ENCODE measurements around the gene TMEM88. TPM values are rescaled to one million over a fixed set of nuclear protein-coding genes. Genes with fewer than 3 reads are reported as not detected.

TMEM88 gene
- total and polyA plus RNA-seq, 2 of the 8 experiments (the other 6 are each of a cell fraction or from before 2014, with no cell fraction given), result 0.69 to 8.8 TPM

GRCh38 chr17:7848131-7848579, 6.7 kb upstream of the TMEM88 start (continued):
- TF ChIP-seq, protein P1, sequence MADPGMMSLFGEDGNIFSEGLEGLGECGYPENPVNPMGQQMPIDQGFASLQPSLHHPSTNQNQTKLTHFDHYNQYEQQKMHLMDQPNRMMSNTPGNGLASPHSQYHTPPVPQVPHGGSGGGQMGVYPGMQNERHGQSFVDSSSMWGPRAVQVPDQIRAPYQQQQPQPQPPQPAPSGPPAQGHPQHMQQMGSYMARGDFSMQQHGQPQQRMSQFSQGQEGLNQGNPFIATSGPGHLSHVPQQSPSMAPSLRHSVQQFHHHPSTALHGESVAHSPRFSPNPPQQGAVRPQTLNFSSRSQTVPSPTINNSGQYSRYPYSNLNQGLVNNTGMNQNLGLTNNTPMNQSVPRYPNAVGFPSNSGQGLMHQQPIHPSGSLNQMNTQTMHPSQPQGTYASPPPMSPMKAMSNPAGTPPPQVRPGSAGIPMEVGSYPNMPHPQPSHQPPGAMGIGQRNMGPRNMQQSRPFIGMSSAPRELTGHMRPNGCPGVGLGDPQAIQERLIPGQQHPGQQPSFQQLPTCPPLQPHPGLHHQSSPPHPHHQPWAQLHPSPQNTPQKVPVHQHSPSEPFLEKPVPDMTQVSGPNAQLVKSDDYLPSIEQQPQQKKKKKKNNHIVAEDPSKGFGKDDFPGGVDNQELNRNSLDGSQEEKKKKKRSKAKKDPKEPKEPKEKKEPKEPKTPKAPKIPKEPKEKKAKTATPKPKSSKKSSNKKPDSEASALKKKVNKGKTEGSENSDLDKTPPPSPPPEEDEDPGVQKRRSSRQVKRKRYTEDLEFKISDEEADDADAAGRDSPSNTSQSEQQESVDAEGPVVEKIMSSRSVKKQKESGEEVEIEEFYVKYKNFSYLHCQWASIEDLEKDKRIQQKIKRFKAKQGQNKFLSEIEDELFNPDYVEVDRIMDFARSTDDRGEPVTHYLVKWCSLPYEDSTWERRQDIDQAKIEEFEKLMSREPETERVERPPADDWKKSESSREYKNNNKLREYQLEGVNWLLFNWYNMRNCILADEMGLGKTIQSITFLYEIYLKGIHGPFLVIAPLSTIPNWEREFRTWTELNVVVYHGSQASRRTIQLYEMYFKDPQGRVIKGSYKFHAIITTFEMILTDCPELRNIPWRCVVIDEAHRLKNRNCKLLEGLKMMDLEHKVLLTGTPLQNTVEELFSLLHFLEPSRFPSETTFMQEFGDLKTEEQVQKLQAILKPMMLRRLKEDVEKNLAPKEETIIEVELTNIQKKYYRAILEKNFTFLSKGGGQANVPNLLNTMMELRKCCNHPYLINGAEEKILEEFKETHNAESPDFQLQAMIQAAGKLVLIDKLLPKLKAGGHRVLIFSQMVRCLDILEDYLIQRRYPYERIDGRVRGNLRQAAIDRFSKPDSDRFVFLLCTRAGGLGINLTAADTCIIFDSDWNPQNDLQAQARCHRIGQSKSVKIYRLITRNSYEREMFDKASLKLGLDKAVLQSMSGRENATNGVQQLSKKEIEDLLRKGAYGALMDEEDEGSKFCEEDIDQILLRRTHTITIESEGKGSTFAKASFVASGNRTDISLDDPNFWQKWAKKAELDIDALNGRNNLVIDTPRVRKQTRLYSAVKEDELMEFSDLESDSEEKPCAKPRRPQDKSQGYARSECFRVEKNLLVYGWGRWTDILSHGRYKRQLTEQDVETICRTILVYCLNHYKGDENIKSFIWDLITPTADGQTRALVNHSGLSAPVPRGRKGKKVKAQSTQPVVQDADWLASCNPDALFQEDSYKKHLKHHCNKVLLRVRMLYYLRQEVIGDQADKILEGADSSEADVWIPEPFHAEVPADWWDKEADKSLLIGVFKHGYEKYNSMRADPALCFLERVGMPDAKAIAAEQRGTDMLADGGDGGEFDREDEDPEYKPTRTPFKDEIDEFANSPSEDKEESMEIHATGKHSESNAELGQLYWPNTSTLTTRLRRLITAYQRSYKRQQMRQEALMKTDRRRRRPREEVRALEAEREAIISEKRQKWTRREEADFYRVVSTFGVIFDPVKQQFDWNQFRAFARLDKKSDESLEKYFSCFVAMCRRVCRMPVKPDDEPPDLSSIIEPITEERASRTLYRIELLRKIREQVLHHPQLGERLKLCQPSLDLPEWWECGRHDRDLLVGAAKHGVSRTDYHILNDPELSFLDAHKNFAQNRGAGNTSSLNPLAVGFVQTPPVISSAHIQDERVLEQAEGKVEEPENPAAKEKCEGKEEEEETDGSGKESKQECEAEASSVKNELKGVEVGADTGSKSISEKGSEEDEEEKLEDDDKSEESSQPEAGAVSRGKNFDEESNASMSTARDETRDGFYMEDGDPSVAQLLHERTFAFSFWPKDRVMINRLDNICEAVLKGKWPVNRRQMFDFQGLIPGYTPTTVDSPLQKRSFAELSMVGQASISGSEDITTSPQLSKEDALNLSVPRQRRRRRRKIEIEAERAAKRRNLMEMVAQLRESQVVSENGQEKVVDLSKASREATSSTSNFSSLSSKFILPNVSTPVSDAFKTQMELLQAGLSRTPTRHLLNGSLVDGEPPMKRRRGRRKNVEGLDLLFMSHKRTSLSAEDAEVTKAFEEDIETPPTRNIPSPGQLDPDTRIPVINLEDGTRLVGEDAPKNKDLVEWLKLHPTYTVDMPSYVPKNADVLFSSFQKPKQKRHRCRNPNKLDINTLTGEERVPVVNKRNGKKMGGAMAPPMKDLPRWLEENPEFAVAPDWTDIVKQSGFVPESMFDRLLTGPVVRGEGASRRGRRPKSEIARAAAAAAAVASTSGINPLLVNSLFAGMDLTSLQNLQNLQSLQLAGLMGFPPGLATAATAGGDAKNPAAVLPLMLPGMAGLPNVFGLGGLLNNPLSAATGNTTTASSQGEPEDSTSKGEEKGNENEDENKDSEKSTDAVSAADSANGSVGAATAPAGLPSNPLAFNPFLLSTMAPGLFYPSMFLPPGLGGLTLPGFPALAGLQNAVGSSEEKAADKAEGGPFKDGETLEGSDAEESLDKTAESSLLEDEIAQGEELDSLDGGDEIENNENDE (IDR thresholded peaks at IDR 0.05; ENCODE audit: insufficient replicate concordance, low read length), result no peak
- TF ChIP-seq SRF (IDR thresholded peaks at IDR 0.05; ENCODE audit: low read depth, low read length), result no peak
- TF ChIP-seq HDAC2 (IDR thresholded peaks at IDR 0.05; ENCODE audit: borderline replicate concordance in 1 of 2, low read depth in 2 of 2, low read length in 2 of 2), result no peak
- TF ChIP-seq JUN (IDR thresholded peaks at IDR 0.05; ENCODE audit: low read depth, low read length), result no peak
- no peak for TF ChIP-seq RFX5 (IDR thresholded peaks at IDR 0.05; ENCODE audit: borderline replicate concordance, low read depth, low read length)
